GM12878 (cell line): Measurements from ENCODE around the gene KMO. TPM values are rescaled to one million over a fixed set of nuclear protein-coding genes. Genes with fewer than 3 reads are reported as not detected.

Experiments used
- BHLHE40 ChIP-seq, 2 experiments: fragments of 450-650 bp in 1 of 2; IDR thresholded peaks; 2 replicates each; pipeline ENCODE4 v1.6.1; 2011 to 2017; ENCODE audit warnings: low read depth in 2 of 2, borderline replicate concordance in 1 of 2, improper control_type of control experiment in 1 of 2, low read length in 1 of 2, mild to moderate bottlenecking in 1 of 2
- CREB1 ChIP-seq: IDR thresholded peaks from 2 replicates; pipeline ENCODE4 v1.6.1; 2012; ENCODE audit warnings: low read depth, mild to moderate bottlenecking, inconsistent platforms
- ELK1 ChIP-seq: IDR thresholded peaks from 2 replicates; pipeline ENCODE4 v1.6.1; 2012; ENCODE audit warnings: low read depth, low read length, improper control_type of control experiment
- NKRF ChIP-seq: fragments of 450-650 bp; conservative IDR thresholded peaks from 2 replicates; pipeline ENCODE4 v1.6.1; 2017; ENCODE audit warnings: mild to moderate bottlenecking, moderate library complexity
- POLR2AphosphoS5 ChIP-seq: IDR thresholded peaks from 2 replicates; pipeline ENCODE4 v1.6.1; 2011; ENCODE audit warnings: mild to moderate bottlenecking, low read length, inconsistent platforms
- TCF12 ChIP-seq: IDR thresholded peaks from 2 replicates; pipeline ENCODE4 v1.6.1; 2011; ENCODE audit warnings: low read depth, mild to moderate bottlenecking, low read length
- TCF3 ChIP-seq: IDR thresholded peaks from 2 replicates; pipeline ENCODE4 v1.6.1; 2012; ENCODE audit warnings: low read depth, mild to moderate bottlenecking, low read length, borderline replicate concordance; ENCODE audit not compliant: insufficient read depth
- YY1 ChIP-seq: IDR thresholded peaks from 2 replicates; pipeline ENCODE4 v1.6.1; 2011; ENCODE audit warnings: low read depth, mild to moderate bottlenecking, low read length
- ZBTB11 ChIP-seq: fragments of 450-650 bp; formaldehyde crosslinking; IDR thresholded peaks from 2 replicates; pipeline ENCODE4 v1.5.0; 2022; ENCODE audit warnings: mild to moderate bottlenecking, missing genetic modification characterization
- polyA plus RNA-seq, 11 experiments: library from polyadenylated mRNA; depleted of rRNA in 4 of 11; unstranded in 6 of 11; stranded (reverse) in 5 of 11; fragments of >200 nt; fragmentation: Nextera tagmentation in 4 of 11; fragmentation: Illumina TruSeq in 1 of 11; extraction: Ambion mirVana in 4 of 11; extraction: Trizol in 1 of 11; gene quantifications; 1 replicate in 1 of 11; 2 replicates in 10 of 11; pipeline versions ENCODE4 v1.2.1 to v1.2.3, GENCODE V29; 2011 to 2016; ENCODE audit warnings: inconsistent platforms in 2 of 11, missing spikeins in 2 of 11, low read depth in 1 of 11
- total RNA-seq, 4 experiments: library from RNA; depleted of rRNA in 3 of 4; stranded (reverse); fragments of >200 nt in 3 of 4; fragmentation: Illumina TruSeq in 1 of 4; extraction: Trizol in 1 of 4; gene quantifications; 2 replicates each; pipeline versions ENCODE4 v1.2.1 to v1.2.3, GENCODE V29; 2013 to 2021

The KMO gene
- total and polyA plus RNA-seq, 10 of the 15 experiments (the other 5 are each of a cell fraction or from before 2014, with no cell fraction given): 0.68 to 5.9 (median 1.5) TPM

GRCh38 chr1:241640149-241640866 lies 108.1 kb downstream of the KMO start, which contains the start of the genes CHML and OPN3 (continued):
- TF ChIP-seq NKRF: peak; percentile 62; the same call in 1 of the 2 replicates
- no peak for TF ChIP-seq TCF3
- TF ChIP-seq TCF12: no peak
- TF ChIP-seq BHLHE40 (IDR thresholded peaks at IDR 0.05; ENCODE audit: borderline replicate concordance in 1 of 2, low read depth in 2 of 2, low read length in 1 of 2): peak in 1 of 2 experiments; percentile 45; a peak in 1 of 4 replicates
- TF ChIP-seq POLR2AphosphoS5: peak; percentile 69; the same call in 1 of the 2 replicates
- 0 out of 2 replicates have a peak, but pooled peaks have one; percentile 14 for TF ChIP-seq ELK1
- no peak for TF ChIP-seq ZBTB11 (CRISPR knock-in tag)
- peak; percentile 79 for TF ChIP-seq YY1
- peak; percentile 45 for TF ChIP-seq CREB1
